Measurements from ENCODE around the gene SPINT2. TPM values are rescaled to one million over a fixed set of nuclear protein-coding genes. Genes with fewer than 3 reads are reported as not detected.

SPINT2 gene
- total and polyA plus RNA-seq, 9 donors: 2.6 to 30.1 (median 4.7) TPM

GRCh38 chr19:38280030-38280921 is 15.9 kb downstream of the SPINT2 start:
- H3K27me3 ChIP-seq (ENCODE audit: control insufficient read depth, insufficient read depth, low read length): no peaks in the 10 kb centered on the region
- 84% methylated on average over 9 of the region's 17 CpGs for WGBS (ENCODE audit: insufficient coverage)
- H3K4me3 ChIP-seq (ENCODE audit: low read length): no peak overlapping the region
- H3K9me3 ChIP-seq (replicated peaks; ENCODE audit: control insufficient read depth, low read depth, low read length): no peaks in the 10 kb centered on the region
- peaks cover 2% of the 10 kb centered on the region for H3K4me1 ChIP-seq (ENCODE audit: control insufficient read depth, insufficient read depth, low read length)
- DNase-seq: no peak
- no peak overlapping the region for H3K27ac ChIP-seq (ENCODE audit: low read length)
- no peaks in the 10 kb centered on the region for H3K36me3 ChIP-seq (ENCODE audit: control insufficient read depth, insufficient read depth, low read length)

GRCh38 chr19:38281811-38282566 is 17.6 kb downstream of the SPINT2 start:
- Histone ChIP-seq H3K4me3 (ENCODE audit: low read length) (no peak overlapping the region), H3K27me3 (ENCODE audit: control insufficient read depth, insufficient read depth, low read length) (no peaks in the 10 kb centered on the region), H3K4me1 (ENCODE audit: control insufficient read depth, insufficient read depth, low read length) (peaks cover 2% of the 10 kb centered on the region), H3K9me3 (replicated peaks; ENCODE audit: control insufficient read depth, low read depth, low read length) (no peaks in the 10 kb centered on the region), H3K36me3 (ENCODE audit: control insufficient read depth, insufficient read depth, low read length) (no peaks in the 10 kb centered on the region), H3K27ac (ENCODE audit: low read length) (no peak overlapping the region)
- DNase-seq: no peak
- 100% methylated on average over 2 of the region's 7 CpGs for WGBS (ENCODE audit: insufficient coverage)

DNA sequence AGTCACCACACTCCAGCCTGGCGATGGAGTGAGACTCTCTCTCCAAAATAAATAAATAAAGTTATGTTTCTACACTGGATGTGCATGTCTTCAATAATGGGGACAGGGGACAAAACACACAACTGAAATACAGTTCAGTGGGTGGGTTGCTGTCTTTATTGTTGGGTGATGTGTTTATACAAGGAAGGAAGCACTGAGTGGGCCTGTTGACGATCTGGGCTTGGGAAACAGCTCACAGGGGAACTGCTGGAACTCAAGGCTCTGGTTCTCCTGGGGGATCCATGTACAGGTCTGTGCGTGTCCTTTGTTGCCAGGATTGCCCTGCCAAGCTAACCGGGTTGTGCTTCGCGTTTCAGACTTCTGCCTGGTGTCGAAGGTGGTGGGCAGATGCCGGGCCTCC is 18.9 kb downstream of the SPINT2 start:
- no peak overlapping the region for H3K4me3 ChIP-seq (ENCODE audit: low read length)
- WGBS (ENCODE audit: insufficient coverage): 89% methylated on average over 5 of the region's 8 CpGs
- no peak overlapping the region for H3K27ac ChIP-seq (ENCODE audit: low read length)

DNA sequence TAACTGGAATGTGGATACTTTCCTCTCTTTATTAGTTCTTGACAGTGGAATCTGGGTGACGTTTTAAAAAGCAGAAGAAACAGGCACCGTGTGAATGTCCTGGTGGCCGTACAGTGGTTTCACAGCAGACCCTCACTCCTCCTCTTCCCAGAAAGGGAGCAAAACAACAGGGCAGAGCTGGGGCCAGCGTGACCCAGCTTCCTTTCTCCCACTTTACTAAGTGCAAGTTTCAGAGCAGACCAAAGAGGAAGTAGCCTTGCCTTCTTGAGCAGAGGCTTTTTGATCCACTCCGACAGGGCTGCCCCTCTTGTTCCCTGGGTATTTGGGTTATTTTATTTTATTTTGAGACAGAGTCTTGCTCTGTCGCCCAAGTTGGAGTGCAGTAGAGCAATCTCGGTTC is 20.0 kb downstream of the SPINT2 start:
- H3K4me3 ChIP-seq (ENCODE audit: low read length): no peak overlapping the region
- H3K36me3 ChIP-seq (ENCODE audit: control insufficient read depth, insufficient read depth, low read length): no peaks in the 10 kb centered on the region
- 60% methylated on average over 1 of the region's 7 CpGs for WGBS (ENCODE audit: insufficient coverage)
- H3K27me3 ChIP-seq (ENCODE audit: control insufficient read depth, insufficient read depth, low read length): no peaks in the 10 kb centered on the region
- no peaks in the 10 kb centered on the region for H3K9me3 ChIP-seq (replicated peaks; ENCODE audit: control insufficient read depth, low read depth, low read length)
- H3K4me1 ChIP-seq (ENCODE audit: control insufficient read depth, insufficient read depth, low read length): peaks cover 9% of the 10 kb centered on the region
- peak; percentile 57 for DNase-seq
- no peak overlapping the region for H3K27ac ChIP-seq (ENCODE audit: low read length)

More for the DNA sequence above, 18.9 kb downstream of the SPINT2 start:
- no peak for DNase-seq
- Histone ChIP-seq H3K9me3 (replicated peaks; ENCODE audit: control insufficient read depth, low read depth, low read length) (no peaks in the 10 kb centered on the region), H3K4me1 (ENCODE audit: control insufficient read depth, insufficient read depth, low read length) (peaks cover 2% of the 10 kb centered on the region), H3K36me3 (ENCODE audit: control insufficient read depth, insufficient read depth, low read length) (no peaks in the 10 kb centered on the region), H3K27me3 (ENCODE audit: control insufficient read depth, insufficient read depth, low read length) (no peaks in the 10 kb centered on the region)

GRCh38 chr19:38285567-38285966 is 21.2 kb downstream of the SPINT2 start:
- no peak overlapping the region for H3K4me3 ChIP-seq (ENCODE audit: low read length)
- no peaks in the 10 kb centered on the region for H3K36me3 ChIP-seq (ENCODE audit: control insufficient read depth, insufficient read depth, low read length)
- WGBS (ENCODE audit: insufficient coverage): no CpG with 5 or more reads among the region's 5 CpGs
- DNase-seq: no peak
- H3K4me1 ChIP-seq (ENCODE audit: control insufficient read depth, insufficient read depth, low read length): peaks cover 13% of the 10 kb centered on the region
- no peaks in the 10 kb centered on the region for H3K27me3 ChIP-seq (ENCODE audit: control insufficient read depth, insufficient read depth, low read length)
- no peaks in the 10 kb centered on the region for H3K9me3 ChIP-seq (replicated peaks; ENCODE audit: control insufficient read depth, low read depth, low read length)
- H3K27ac ChIP-seq (ENCODE audit: low read length): no peak overlapping the region

- no peak overlapping the region for H3K27ac ChIP-seq (ENCODE audit: low read length)
- H3K4me3 ChIP-seq (ENCODE audit: low read length): no peak overlapping the region
- no peaks in the 10 kb centered on the region for H3K9me3 ChIP-seq (replicated peaks; ENCODE audit: control insufficient read depth, low read depth, low read length)
- no peaks in the 10 kb centered on the region for H3K27me3 ChIP-seq (ENCODE audit: control insufficient read depth, insufficient read depth, low read length)
- 59% methylated on average over 8 of the region's 9 CpGs for WGBS (ENCODE audit: insufficient coverage)
- peaks cover 24% of the 10 kb centered on the region for H3K4me1 ChIP-seq (ENCODE audit: control insufficient read depth, insufficient read depth, low read length)
- peak; percentile 59 for DNase-seq
- no peaks in the 10 kb centered on the region for H3K36me3 ChIP-seq (ENCODE audit: control insufficient read depth, insufficient read depth, low read length)
These were observed 23.2 kb downstream of the SPINT2 start for GRCh38 chr19:38287604-38288003.

- H3K9me3 ChIP-seq (replicated peaks; ENCODE audit: control insufficient read depth, low read depth, low read length): no peaks in the 10 kb centered on the region
- DNase-seq: peak; percentile 34
- H3K4me1 ChIP-seq (ENCODE audit: control insufficient read depth, insufficient read depth, low read length): peaks cover 24% of the 10 kb centered on the region
- H3K27me3 ChIP-seq (ENCODE audit: control insufficient read depth, insufficient read depth, low read length): no peaks in the 10 kb centered on the region
- 68% methylated on average over 7 of the region's 16 CpGs for WGBS (ENCODE audit: insufficient coverage)
- no peak overlapping the region for H3K4me3 ChIP-seq (ENCODE audit: low read length)
- H3K36me3 ChIP-seq (ENCODE audit: control insufficient read depth, insufficient read depth, low read length): no peaks in the 10 kb centered on the region
- H3K27ac ChIP-seq (ENCODE audit: low read length): no peak overlapping the region
These were observed 23.9 kb downstream of the SPINT2 start for GRCh38 chr19:38288123-38288855.

- DNase-seq: no peak
- Histone ChIP-seq H3K9me3 (replicated peaks; ENCODE audit: control insufficient read depth, low read depth, low read length) (no peaks in the 10 kb centered on the region), H3K27ac (ENCODE audit: low read length) (no peak overlapping the region), H3K4me3 (ENCODE audit: low read length) (no peak overlapping the region), H3K4me1 (ENCODE audit: control insufficient read depth, insufficient read depth, low read length) (peaks cover 24% of the 10 kb centered on the region), H3K27me3 (ENCODE audit: control insufficient read depth, insufficient read depth, low read length) (no peaks in the 10 kb centered on the region), H3K36me3 (ENCODE audit: control insufficient read depth, insufficient read depth, low read length) (no peaks in the 10 kb centered on the region)
- 81% methylated on average over 15 of the region's 15 CpGs for WGBS (ENCODE audit: insufficient coverage)
These were observed 25.6 kb downstream of the SPINT2 start for GRCh38 chr19:38289955-38290354.

- DNase-seq: peak; percentile 74
- Histone ChIP-seq H3K4me3 (ENCODE audit: low read length) (no peak overlapping the region), H3K9me3 (replicated peaks; ENCODE audit: control insufficient read depth, low read depth, low read length) (no peaks in the 10 kb centered on the region), H3K27me3 (ENCODE audit: control insufficient read depth, insufficient read depth, low read length) (no peaks in the 10 kb centered on the region), H3K36me3 (ENCODE audit: control insufficient read depth, insufficient read depth, low read length) (no peaks in the 10 kb centered on the region), H3K4me1 (ENCODE audit: control insufficient read depth, insufficient read depth, low read length) (peaks cover 24% of the 10 kb centered on the region), H3K27ac (ENCODE audit: low read length) (peak overlapping the region; percentile 7)
- WGBS (ENCODE audit: insufficient coverage): 55% methylated on average over 13 of the region's 13 CpGs
These were observed 26.3 kb downstream of the SPINT2 start for GRCh38 chr19:38290631-38291147.
